Kidney epithelial cell (primary cell): ENCODE results near the gene GPR78. TPM values are rescaled to one million over a fixed set of nuclear protein-coding genes. Genes with fewer than 3 reads are reported as not detected.

ENCODE experiments used
- DNase-seq: peaks from one replicate; pipeline ENCODE4 v3.0.0-alpha.2; 2010; ENCODE audit warnings: low read depth
- H3K27me3 ChIP-seq: 2 replicates; pipeline ENCODE4 v1.6.0; 2011; ENCODE audit warnings: low read length; ENCODE audit not compliant: control insufficient read depth, insufficient read depth
- H3K36me3 ChIP-seq: 2 replicates; pipeline ENCODE4 v1.5.1; 2011; ENCODE audit warnings: low read length; ENCODE audit not compliant: control insufficient read depth, insufficient read depth
- H3K4me3 ChIP-seq: 2 replicates; pipeline ENCODE4 v1.5.1; 2011; ENCODE audit warnings: low read depth, mild to moderate bottlenecking, control low read depth, low read length
- total RNA-seq: library from RNA; depleted of rRNA; stranded (reverse); fragments of >200 nt; gene quantifications from 2 replicates; pipeline ENCODE4 v1.2.3, GENCODE V29; 2015
- TF ChIP-seq, protein P1 (sequence below): IDR thresholded peaks from 2 replicates; pipeline ENCODE4 v1.5.1; 2011; ENCODE audit warnings: mild to moderate bottlenecking, moderate library complexity, low read length, control low read depth, inconsistent platforms; ENCODE audit not compliant: insufficient read depth, poor library complexity, severe bottlenecking

Gene GPR78
- total RNA-seq, 1 donor from 2014 or later = not detected

GRCh38 chr4:8544741-8545438, 35.3 kb upstream of the GPR78 start:
- Histone ChIP-seq H3K36me3 (no peaks in the 10 kb centered on the region), H3K27me3 (no peaks in the 10 kb centered on the region), H3K4me3 (no peak overlapping the region)
- TF ChIP-seq, protein P1, sequence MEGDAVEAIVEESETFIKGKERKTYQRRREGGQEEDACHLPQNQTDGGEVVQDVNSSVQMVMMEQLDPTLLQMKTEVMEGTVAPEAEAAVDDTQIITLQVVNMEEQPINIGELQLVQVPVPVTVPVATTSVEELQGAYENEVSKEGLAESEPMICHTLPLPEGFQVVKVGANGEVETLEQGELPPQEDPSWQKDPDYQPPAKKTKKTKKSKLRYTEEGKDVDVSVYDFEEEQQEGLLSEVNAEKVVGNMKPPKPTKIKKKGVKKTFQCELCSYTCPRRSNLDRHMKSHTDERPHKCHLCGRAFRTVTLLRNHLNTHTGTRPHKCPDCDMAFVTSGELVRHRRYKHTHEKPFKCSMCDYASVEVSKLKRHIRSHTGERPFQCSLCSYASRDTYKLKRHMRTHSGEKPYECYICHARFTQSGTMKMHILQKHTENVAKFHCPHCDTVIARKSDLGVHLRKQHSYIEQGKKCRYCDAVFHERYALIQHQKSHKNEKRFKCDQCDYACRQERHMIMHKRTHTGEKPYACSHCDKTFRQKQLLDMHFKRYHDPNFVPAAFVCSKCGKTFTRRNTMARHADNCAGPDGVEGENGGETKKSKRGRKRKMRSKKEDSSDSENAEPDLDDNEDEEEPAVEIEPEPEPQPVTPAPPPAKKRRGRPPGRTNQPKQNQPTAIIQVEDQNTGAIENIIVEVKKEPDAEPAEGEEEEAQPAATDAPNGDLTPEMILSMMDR = no peak
- DNase-seq = no peak

DNA sequence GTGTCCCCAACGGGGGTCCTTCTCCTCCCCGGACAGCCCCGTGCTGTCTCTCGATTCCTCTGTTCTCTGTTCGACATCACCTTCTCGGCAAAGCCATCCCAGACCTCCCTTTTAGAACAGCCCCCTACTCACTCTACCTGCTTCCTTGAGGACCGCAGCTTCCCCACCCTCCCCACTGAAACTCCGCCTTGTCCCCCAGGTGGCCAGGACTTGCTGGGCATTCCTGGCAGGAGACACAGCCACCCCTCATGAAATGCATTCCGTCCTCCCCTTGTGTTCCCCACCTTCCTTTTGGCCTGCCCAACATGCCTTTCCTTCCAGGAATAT, 34.8 kb upstream of the GPR78 start:
- TF ChIP-seq, protein P1 = no peak
- no peak overlapping the region for H3K4me3 ChIP-seq
- no peak for DNase-seq
- H3K27me3 ChIP-seq = no peaks in the 10 kb centered on the region
- H3K36me3 ChIP-seq = no peaks in the 10 kb centered on the region

- TF ChIP-seq, protein P1 = no peak
- H3K36me3 ChIP-seq = no peaks in the 10 kb centered on the region
- H3K27me3 ChIP-seq = no peaks in the 10 kb centered on the region
- no peak for DNase-seq
- no peak overlapping the region for H3K4me3 ChIP-seq
Observed at GRCh38 chr4:8546766-8547107, 33.5 kb upstream of the GPR78 start.

DNA sequence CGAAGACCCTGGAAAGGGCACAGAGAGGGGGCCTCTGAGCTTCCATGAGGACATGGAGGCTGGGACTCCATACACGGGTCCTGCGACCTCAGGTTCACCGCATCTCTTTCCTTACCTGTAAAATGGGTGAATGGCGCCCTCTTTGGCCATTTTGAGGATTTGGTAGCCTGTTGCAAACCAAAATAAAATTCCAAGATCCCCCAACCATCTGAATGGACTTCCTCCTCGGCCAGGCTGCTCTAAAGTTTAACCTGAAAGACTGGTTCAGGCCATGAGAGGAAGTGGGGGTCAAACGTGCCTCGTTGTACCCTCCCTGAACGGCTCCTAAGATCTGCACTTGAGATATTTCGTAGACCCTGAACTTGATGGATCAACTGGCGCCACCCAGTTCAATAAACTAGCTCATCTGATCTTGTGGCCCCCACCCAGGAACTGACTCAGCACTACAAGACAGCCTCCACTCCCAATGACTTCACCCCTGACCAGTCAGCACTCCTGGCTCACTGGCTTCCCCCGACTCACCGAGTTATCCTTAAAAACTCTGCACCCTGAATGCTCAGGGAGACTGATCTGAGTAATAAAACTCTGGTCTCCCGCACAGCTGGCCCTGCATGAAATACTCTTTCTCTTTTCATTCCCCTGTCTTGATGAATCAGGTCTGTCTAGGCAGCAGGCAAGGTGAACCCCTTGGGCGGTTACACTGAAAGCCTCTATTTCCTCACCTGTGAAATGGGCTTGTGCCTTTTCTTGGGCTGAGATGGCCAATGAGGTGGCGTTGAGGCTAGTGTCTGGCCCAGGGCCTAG, 32.9 kb upstream of the GPR78 start:
- peak; percentile 48 for DNase-seq
- Histone ChIP-seq H3K27me3 (no peaks in the 10 kb centered on the region), H3K36me3 (no peaks in the 10 kb centered on the region), H3K4me3 (no peak overlapping the region)
- TF ChIP-seq, protein P1 = peak; percentile 13

- no peak for DNase-seq
- no peak overlapping the region for H3K4me3 ChIP-seq
- no peaks in the 10 kb centered on the region for H3K36me3 ChIP-seq
- TF ChIP-seq, protein P1 = no peak
- H3K27me3 ChIP-seq = no peaks in the 10 kb centered on the region
Observed at GRCh38 chr4:8547912-8548730, 32.1 kb upstream of the GPR78 start.
